NCI-H2081 (cell line): ENCODE results near the gene THUMPD1.
"Not testable (repeated sequence)": the region's sequence is repeated elsewhere in the genome, so short reads cannot be mapped to it uniquely, and the experiment has no call there.

Source experiments
- DNase-seq, 2 experiments: peaks; one replicate each; lab custom pipeline; 2025; lab: John Stamatoyannopoulos, UW

The THUMPD1 gene, protein sequence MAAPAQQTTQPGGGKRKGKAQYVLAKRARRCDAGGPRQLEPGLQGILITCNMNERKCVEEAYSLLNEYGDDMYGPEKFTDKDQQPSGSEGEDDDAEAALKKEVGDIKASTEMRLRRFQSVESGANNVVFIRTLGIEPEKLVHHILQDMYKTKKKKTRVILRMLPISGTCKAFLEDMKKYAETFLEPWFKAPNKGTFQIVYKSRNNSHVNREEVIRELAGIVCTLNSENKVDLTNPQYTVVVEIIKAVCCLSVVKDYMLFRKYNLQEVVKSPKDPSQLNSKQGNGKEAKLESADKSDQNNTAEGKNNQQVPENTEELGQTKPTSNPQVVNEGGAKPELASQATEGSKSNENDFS

DNA sequence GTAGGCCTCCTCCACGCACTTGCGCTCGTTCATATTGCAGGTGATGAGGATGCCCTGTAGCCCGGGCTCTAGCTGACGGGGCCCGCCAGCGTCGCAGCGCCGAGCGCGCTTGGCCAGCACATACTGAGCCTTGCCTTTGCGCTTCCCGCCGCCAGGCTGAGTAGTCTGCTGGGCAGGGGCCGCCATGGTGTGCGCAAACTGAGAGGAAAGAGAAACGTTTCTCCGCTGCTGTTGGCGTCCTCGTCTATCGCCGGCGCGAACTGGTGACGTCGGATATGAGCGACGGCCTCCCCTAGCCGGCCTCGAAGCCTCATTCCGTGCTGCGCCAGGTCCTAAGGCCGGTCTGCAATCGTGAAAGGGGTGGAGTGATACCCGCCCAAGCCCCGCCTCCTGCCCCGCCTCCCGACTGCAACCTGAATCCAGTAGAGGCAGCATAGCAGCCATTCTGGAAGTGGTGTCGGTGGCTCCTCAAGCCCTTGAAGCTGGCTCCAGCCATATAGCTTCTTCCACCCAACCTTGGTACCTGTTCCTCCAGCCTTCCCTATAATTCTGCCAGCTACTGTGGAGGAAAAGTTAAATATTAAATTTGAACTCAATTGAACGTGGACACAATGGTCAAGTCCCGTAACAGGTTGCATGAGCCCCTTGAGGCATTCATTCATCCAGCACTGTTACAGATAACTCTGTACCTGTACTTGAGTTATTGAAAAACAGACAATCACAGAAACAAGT is at the start of gene THUMPD1:
Gene THUMPD1, minus strand, starts transcription at position 265 of the 732 bp plus-strand sequence. Its CDS starts 79 bp downstream, at position 186.
- DNase-seq: peak; percentile 91 to 94

DNA sequence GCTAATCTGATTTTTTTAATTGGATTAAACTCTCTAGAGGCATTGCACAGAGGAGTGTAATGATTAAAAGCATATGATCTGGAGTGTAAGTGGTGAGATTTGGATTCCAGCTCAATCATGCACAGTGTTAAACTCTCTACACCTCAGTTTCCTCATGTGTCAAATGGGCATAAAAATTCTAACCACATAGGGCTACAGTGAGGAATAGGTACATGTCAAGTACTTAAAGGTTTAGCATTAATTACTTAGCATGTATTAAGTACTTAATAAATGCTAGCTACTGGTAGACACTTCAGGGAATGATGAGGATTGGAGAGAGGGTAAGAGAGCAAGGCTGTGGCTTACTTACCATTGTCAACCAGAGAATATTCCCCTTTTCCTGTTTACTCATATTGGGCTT is 47.5 kb upstream of the THUMPD1 start:
- no peak for DNase-seq

DNA sequence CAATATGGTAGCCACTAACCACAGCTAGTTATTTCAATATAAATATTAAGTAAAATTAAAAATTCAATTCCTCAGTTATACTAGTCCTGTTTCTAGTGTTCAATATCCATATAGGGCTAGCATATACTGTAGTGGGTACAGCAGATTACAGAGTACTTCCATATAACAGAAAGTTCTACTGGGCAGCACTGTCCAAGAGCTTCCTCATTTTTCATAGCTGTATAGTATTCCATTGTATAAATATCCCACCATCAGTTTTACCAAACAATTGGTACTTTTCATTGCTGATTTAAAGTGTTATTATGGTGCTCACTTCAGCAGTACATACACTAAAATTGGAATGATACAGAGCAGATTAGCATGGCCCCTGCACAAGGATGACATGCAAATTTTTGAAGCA is 42.6 kb upstream of the THUMPD1 start:
- no peak for DNase-seq

DNA sequence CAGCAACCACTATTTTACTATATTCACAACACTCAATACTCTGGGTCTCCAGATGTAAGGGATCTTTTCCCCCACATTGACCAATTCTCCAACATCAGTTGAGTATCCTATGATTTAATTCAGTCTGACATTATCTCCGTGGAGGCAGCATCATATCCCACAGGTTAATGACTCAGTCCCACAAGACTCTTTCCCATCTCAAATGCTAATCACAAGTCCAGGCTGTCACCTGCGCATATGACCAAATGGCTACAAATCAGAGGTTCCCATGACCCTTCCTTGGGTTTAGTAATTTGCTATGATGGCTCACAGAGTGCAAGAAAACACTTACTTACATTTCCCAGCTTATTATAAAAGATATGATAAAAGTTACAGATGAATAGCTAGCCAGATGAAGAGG is 40.9 kb upstream of the THUMPD1 start:
- DNase-seq: no peak

DNA sequence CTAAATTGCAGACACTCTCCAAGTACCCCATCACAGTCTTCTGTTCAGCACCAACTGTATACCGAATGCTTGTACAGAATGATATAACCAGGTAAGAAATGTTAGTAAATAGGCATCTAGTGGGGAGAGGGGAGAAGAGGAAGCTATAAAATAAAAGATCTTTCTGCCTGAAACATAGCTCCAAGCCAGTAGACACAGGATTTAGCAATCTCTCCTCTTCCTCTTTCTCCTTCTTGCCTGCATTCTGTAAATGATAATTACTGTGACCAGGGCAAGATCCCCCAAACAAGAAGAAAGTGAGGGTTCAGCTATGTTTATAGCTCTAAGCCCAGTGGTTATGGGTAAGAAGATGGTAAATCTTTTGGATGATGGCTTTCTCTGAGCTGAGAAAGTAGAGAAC is 40.1 kb upstream of the THUMPD1 start:
- no peak for DNase-seq

DNA sequence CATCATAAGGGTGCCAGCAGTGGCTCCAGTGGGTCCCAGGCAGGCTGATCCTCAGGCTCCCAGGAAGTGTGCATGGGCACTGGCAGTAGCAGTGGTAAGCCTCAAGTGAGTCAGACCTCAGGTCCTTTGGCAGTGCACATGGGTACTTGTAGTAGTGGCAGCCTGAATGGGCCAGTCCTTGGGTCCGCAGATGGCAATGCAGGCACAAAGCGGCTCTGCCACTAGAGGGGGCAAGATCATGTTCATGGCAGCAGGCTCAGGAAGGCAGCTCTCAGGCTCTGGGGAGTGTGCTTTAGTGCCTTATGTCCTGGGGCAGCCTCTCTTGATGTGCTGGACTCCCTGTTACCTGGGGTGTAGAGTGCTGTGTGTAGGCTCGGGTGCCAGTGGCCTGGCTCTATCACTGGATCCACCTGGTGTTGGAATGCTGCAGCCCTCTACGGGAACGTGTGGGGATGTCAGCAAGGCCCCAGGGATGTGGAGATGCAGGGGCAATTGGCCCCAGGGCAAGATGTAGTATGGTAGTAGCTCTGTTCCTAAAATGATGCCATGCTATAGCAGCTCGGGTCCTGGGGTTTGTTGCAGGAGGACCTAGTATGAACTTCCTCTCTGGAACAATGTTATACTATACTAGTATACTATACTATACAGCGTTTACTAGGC is 33.2 kb upstream of the THUMPD1 start:
- peak; percentile 13 to 29 for DNase-seq

DNA sequence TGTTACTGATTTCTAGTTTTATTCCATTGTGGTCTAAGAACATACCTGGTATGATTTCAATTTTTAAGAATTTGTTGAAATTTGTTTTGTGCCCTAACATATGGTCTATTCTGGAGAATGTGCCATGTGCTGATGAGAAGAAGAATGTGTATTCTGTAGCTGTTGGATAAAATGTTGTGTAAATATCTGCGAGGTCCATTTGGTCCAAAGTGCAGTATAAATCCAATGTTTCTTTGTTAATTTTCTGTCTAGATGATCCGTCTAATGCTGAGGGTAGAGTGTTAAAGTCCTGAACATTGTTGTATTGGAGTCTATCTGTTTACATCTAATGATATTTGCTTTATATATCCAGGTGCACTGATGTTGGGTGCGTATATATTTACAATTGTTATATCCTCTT is 32.1 kb upstream of the THUMPD1 start:
- DNase-seq: no peak

DNA sequence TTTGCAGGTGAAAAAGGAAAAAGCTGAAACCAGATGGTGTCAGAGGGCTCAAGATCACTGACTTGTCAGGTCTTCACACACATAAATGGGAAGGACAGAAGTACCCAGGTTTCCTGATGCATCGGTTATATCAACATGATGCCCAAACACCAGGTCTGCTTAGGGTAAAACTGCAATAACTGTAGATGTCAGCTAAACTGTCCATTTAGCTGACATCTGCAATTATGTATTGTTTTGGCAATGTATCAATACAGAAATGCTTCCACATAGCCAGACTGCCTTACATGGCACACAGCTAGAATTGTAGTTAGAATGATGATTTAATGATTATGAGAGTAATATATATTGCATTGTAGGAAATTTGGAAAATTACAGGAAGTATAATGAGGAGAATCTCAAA is 27.2 kb upstream of the THUMPD1 start:
- no peak for DNase-seq

DNA sequence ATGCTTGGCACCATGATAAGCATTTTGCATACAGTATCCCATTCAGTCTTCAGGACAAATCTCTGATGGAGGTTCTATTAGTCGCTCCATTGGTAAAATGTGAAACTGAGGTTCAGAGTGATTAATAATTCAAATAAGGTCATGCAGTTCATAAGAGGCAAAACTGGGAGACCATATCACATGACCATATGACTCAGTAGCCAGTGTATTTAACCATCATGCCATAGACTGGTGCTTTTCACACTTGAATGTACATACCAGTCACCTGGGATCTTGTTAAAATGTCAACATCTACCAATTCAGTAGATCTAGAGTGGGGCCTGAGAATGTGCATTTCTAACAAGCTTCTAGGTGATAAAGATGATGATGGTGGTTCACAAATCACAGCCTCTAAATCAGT is 26.5 kb upstream of the THUMPD1 start:
- no peak for DNase-seq

DNA sequence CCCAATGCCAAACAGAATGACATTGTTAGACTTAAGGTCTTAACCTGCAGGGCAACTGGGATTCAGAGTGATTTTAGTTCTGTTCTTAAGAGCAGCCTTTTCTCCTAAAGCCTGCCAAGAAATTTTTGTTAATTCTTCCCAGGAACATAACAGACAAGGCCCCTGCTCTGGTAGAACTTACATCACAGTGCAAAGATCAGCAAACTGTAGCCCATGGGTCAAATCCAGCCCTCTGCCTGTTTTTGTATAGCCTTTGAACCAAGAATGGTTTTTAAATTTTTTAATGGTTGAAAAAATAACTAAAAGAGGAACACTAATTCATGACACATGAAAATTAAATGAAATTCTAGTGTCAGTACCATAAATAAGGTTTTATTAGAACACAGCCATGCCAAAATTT is 26.0 kb upstream of the THUMPD1 start:
- DNase-seq: no peak

DNA sequence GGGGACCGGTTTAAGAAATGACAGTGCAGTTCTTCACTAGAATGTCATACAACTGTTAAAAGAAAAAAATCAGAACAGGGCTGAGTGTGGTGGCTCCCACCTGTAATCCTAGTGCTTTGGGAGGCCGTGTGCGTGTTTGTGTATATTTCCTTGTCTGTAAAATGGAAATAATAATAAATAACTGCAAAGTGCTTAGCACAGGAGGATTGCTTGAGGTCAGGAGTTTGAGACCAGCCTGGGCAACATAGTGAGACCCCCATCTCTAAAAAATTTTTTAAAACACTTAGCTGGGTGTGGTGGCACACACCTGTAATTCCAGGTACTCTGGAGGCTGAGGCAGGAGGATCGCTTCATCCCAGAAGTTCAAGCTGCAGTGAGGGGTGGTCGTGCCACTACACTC is 24.7 kb upstream of the THUMPD1 start:
- no peak for DNase-seq

DNA sequence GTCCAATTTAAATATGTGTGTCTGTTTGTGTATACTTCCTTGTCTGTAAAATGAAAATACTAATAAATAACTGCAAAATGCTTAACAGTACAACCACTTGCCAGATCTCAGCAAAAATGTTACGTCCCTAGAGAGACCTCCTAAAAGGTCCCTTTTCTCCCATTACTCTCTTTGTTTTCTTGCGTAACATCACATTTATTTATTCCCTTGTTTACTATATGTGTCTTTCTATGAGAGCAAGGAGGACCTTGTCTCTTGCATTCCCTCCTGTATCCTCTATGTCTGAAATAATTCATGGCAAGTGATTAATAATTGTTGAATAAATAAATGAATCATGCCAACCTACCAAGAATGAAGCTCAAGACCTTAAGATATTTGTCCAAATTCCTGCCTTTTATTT is 24.1 kb upstream of the THUMPD1 start:
- DNase-seq: no peak

DNA sequence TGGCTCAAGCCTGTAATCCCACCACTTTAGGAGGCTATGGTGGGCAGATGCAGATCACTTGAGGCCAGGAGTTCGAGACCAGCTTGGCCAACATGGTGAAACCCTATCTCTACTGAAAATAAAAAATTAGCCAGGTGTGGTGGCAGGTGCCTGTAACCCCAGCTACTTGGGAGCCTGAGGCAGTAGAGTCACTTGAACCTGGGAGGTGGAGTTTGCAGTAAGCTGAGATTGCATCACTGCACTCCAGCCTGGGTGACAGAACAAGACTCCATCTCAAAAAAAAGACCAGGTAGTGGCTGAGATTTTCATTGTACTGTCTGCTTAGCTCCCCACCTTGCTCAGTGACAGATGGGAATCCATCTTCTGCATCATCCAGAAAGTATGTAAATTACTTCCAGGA is 22.8 kb upstream of the THUMPD1 start:
- DNase-seq: not testable (repeated sequence)

DNA sequence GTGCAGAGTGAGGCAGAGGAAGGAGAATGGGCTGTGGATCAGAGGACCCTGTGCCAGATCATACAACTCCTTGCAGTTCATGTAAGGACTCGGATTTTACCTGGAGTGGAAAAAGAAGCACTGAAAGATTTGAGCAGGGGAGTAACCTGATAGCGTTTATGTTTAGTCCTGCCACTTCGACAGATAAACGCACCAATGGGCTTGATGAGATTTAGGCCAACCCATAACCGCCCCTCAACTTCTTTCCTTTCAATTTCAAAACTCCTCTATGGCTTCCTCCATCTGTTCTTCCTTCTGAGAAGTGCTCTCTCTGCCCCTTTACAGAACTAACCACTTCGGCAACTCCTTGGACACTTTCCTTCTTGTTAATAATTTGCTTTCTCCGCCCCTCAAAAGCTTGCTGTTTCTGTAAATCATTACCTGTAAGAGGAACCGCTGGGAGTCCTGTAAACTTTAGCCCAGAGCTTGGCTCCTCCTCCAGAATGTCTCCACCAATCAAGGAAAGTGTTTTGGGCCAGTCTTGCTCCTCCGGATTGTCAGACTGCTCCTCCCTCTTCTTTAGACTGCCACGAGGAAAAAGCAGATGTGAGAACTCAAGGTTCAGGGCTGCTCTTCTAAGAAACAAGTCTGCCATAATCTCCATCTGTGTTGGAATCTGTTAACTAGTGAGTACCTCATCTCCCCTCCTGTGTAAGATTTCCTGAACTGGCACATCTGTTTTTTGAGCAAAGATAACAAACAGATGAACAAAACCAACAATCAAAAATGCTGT is 22.0 kb upstream of the THUMPD1 start, which contains the start of gene ACSM3:
Gene ACSM3, plus strand, starts transcription at position 554 of the 772 bp plus-strand sequence. CDS start 6,021 bp downstream, outside the sequence.
- no peak for DNase-seq

DNA sequence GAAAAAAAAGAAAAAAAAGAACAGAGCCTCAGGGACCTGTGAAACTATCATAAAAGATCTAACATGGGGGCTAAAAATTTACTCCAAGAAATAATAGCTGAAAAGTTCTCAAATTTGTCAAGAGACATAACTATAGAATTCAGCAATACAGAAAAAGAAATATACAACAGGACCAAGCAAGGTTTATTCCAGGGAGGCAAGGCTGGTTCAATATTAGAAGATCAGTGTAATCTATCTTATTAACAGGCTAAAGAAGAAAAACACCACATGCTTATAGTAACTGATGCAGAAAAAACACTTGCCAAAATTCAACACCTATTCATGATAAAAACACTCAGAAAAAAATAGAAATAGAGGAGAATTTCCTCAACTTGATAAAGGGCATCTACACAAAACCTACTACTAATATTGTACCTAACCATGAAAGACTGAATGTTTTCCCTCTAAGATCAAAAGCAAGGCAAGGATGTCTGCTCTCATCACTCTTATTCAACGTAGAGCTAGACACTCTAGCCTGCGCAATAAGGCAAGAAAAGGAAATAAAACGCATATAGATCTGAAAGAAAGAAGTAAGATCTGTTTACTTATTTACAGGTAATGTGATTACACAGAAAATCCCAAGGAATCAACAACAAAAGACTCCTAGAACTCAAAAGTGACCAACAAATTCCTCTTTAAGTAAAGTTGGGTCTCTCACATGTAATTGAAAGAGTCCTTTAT is 20.9 kb upstream of the THUMPD1 start:
- no peak for DNase-seq

DNA sequence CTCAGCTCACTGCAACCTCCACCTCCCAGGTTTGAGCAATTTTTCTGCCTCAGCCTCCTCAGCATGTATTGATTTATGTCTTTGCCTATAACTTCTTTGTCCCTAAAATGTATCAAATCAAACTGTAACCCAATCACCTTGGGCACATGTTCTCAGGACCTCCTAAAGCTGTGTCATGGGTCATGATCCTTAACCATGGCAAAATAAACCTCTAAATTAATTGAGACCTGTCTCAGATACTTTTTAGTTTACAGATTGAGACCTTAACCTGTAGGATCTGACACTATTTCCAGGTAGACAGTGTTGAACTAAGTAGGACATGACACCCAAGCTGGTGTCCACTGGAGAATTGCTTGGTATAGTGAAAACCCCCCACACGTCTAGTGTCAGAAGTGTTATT is 19.6 kb upstream of the THUMPD1 start:
- no peak for DNase-seq

DNA sequence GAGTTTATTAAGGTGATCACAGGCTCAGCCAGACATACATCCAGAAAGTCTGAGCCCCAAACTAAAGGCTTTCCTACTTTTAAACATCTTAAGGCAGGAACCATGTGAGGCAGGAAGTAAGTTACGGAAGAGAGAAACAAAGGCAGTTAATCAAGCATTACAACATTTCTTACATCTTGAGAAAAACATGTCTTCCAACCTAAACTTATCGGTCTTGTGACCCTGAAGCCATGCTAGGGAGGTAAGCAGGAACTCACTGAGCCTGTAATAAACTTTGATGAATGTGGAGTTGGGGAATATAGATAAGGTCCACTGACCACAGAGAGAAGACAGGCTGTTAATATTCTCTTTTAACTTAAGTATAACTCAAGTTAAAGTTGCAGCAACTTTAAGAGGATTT is 18.7 kb upstream of the THUMPD1 start:
- no peak for DNase-seq

DNA sequence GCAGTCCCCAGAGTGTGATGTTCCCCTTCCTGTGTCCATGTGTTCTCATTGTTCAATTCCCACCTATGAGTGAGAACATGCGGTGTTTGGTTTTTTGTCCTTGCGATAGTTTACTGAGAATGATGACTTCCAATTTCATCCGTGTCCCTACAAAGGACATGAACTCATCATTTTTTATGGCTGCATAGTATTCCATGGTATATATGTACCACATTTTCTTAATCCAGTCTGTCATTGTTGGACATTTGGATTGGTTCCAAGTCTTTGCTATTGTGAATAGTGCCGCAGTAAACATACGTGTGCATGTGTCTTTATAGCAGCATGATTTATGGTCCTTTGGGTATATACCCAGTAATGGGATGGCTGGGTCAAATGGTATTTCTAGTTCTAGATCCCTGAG is 14.2 kb upstream of the THUMPD1 start:
- not testable (repeated sequence) for DNase-seq

DNA sequence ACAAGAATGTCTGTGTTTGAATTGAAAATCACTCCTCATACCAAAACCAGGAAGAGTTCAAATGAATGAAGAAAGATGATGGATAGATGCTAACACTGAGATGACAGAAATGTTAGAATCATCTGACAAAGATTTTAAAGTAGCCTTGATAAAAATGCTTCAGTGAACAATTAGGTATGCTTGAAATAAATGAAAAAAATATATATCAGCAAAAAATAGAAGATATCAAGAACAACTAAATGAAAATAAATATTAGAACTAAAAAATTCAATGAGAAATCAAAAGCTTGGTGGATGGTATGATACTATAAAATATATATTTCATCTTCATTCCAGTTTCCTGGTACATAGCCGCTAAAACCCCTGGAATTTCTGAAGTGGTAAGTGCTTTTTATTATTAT is 13.6 kb upstream of the THUMPD1 start:
- no peak for DNase-seq

DNA sequence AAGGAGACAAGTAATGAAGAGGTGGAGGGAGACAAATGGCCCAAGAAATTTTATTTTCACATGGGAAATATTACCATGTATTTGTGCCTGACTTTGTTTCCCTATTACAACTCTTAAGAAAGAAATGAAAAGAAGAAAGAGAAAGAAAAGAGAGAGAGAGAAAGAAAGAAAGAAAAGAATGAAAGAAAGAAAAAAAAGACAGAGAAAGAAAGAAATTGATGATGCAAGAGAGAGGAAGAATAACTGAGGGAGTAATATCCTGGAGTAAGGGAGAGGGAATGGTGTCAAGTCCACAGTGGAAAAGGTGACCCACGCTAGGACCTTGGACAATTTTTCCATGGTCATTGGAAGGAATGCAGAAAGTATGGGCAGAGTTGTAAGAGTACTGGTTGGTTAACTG is 12.1 kb upstream of the THUMPD1 start:
- DNase-seq: no peak

DNA sequence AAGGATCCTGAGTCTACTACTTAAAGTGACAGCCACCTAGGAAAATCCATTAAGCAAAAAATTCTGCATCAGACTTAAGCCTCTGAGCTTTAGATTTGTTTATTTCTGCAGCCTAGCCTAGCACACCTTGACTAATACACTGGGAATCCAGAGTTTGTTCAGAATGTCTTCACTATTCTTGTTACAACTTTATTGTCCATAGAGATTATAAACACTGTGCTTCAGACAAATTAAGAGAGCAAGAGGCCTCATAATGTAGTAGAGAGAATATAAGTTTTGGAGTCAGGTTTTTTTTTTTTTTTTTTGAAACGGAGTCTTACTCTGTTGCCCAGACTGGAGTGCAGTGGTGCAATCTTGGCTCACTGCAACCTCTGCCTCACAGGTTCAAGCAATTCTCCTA is 8.9 kb upstream of the THUMPD1 start:
- no peak for DNase-seq
